DMS114 treated with DMSO at 0.1 percent for 48 hours (cell line): Measurements from ENCODE around the gene TAF15.
A peak's percentile ranks its signal among the peaks of the same experiment; 100 is the strongest.

Experiments used
- DNase-seq: peaks from one replicate; lab custom pipeline; 2025; ENCODE audit not compliant: unreplicated experiment; lab: John Stamatoyannopoulos, UW

The TAF15 gene

GRCh38 chr17:35786941-35787432 is 22.3 kb upstream of the TAF15 start:
- no peak for DNase-seq

GRCh38 chr17:35788477-35789368 is 20.6 kb upstream of the TAF15 start:
- DNase-seq, result no peak

- DNase-seq, result no peak
Measured at GRCh38 chr17:35790841-35791240, 18.4 kb upstream of the TAF15 start.

- DNase-seq, result no peak
Measured at GRCh38 chr17:35791681-35792350, 17.5 kb upstream of the TAF15 start.

- no peak for DNase-seq
Measured at GRCh38 chr17:35793257-35793656, 16.0 kb upstream of the TAF15 start.

GRCh38 chr17:35795007-35795870 is 14.0 kb upstream of the TAF15 start, which contains the start of gene MMP28:
Gene MMP28 (minus strand): TSS chr17:35795641. CDS start chr17:35795377, 264 bp downstream.
- DNase-seq, result no peak

- no peak for DNase-seq
Measured at GRCh38 chr17:35795871-35796265, 13.4 kb upstream of the TAF15 start.

- DNase-seq, result no peak
Measured at GRCh38 chr17:35796942-35797341, 12.3 kb upstream of the TAF15 start.

- DNase-seq, result no peak
Measured at GRCh38 chr17:35797370-35797769, 11.9 kb upstream of the TAF15 start.

- no peak for DNase-seq
Measured at GRCh38 chr17:35797918-35798317, 11.4 kb upstream of the TAF15 start.

- DNase-seq, result no peak
Measured at GRCh38 chr17:35799942-35800341, 9.3 kb upstream of the TAF15 start.

- no peak for DNase-seq
Measured at GRCh38 chr17:35801583-35802224, 7.6 kb upstream of the TAF15 start.

GRCh38 chr17:35804658-35805192 is 4.6 kb upstream of the TAF15 start:
- peak; percentile 88 for DNase-seq

GRCh38 chr17:35807371-35808144 is 1.7 kb upstream of the TAF15 start:
- no peak for DNase-seq

GRCh38 chr17:35808240-35808961 is 883 bp upstream of the TAF15 start:
- DNase-seq, result no peak

GRCh38 chr17:35809855-35810461 is 674 bp downstream of the TAF15 start:
- no peak for DNase-seq

- no peak for DNase-seq
Measured at GRCh38 chr17:35811759-35812158, 2.5 kb downstream of the TAF15 start.

- DNase-seq, result no peak
Measured at GRCh38 chr17:35812456-35812855, 3.2 kb downstream of the TAF15 start.

GRCh38 chr17:35816723-35817122 is 7.4 kb downstream of the TAF15 start:
- no peak for DNase-seq
